Transverse colon (tissue), 3 donors: Measurements from ENCODE around the gene TSPYL4.

ENCODE experiments used
- EP300 ChIP-seq: sonication (generic); formaldehyde crosslinking; IDR thresholded peaks from one replicate; pipeline ENCODE4 v1.6.1; 2017; ENCODE audit warnings: antibody characterized with exemption, low read depth
- POLR2A ChIP-seq: fragments of 450-650 bp; IDR thresholded peaks from one replicate; pipeline ENCODE4 v1.6.1; 2016; ENCODE audit warnings: antibody characterized with exemption, mild to moderate bottlenecking, moderate library complexity
- TF ChIP-seq, protein P1 (sequence below), 5 experiments: fragments of 200-600 bp in 3 of 5; fragments of 450-650 bp in 2 of 5; sonication (generic) in 3 of 5; IDR thresholded peaks; 1 replicate in 2 of 5; 2 replicates in 3 of 5; pipeline ENCODE4 v1.5.1; 2016 to 2017; ENCODE audit warnings: antibody characterized with exemption in 5 of 5, inconsistent platforms in 3 of 5, mild to moderate bottlenecking in 2 of 5, moderate library complexity in 1 of 5

DNA sequence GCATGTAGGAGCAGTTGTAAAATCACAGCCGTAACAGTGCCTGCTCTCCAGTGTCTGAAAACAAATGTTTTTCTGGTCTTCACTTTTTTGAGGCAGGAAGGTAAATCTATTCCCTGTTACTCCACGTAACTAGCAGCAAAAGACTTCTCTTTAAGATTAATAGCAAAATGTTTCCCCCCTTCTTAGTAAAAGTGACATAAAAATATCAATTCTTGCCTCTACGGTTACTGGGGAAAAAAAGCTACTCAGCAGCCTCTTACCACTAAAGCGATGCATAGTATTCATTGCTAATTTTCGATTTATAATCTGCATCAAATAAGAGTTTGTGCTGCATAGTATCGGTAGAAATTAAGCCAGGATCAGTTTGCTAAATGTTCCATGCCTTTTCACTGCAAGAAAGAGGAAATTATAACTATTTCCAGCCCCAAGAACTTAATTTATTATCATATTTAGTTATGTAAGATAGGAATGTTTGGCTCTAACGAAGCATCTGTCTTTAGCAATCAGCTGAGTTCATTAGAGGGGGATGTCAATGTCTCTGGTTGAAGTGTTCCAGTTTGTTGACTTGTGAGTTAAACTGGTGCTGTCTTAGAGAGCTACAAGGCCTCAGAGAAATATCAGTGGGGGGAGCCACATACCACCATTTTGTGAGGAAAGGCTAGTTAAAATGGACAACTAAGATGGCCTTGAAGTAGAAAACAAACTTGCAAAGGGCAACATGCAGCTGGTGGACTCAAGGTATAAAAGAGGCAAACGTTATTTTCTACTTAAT is 26.5 kb upstream of the TSPYL4 start:
- TF ChIP-seq POLR2A = no peak
- TF ChIP-seq, protein P1, sequence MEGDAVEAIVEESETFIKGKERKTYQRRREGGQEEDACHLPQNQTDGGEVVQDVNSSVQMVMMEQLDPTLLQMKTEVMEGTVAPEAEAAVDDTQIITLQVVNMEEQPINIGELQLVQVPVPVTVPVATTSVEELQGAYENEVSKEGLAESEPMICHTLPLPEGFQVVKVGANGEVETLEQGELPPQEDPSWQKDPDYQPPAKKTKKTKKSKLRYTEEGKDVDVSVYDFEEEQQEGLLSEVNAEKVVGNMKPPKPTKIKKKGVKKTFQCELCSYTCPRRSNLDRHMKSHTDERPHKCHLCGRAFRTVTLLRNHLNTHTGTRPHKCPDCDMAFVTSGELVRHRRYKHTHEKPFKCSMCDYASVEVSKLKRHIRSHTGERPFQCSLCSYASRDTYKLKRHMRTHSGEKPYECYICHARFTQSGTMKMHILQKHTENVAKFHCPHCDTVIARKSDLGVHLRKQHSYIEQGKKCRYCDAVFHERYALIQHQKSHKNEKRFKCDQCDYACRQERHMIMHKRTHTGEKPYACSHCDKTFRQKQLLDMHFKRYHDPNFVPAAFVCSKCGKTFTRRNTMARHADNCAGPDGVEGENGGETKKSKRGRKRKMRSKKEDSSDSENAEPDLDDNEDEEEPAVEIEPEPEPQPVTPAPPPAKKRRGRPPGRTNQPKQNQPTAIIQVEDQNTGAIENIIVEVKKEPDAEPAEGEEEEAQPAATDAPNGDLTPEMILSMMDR (IDR thresholded peaks at IDR 0.05) = no peak
- TF ChIP-seq EP300 = no peak
